PFSK-1 (cell line): ENCODE results near the gene ZKSCAN8.

Experiments
- FOXP2 ChIP-seq: optimal IDR thresholded peaks from 2 replicates; pipeline ENCODE3; 2011; ENCODE audit warnings: borderline replicate concordance, control low read depth, inconsistent platforms; ENCODE audit not compliant: insufficient read depth; ENCODE audit errors: extremely low read length, extremely low read depth
- POLR2AphosphoS5 ChIP-seq: IDR thresholded peaks from 2 replicates; pipeline ENCODE4 v1.6.1; 2012; ENCODE audit warnings: low read depth, mild to moderate bottlenecking, control low read depth, low read length, moderate library complexity
- SIN3A ChIP-seq: IDR thresholded peaks from 2 replicates; pipeline ENCODE4 v1.6.1; 2012; ENCODE audit warnings: mild to moderate bottlenecking, low read length, moderate library complexity, borderline replicate concordance; ENCODE audit not compliant: insufficient read depth
- TAF1 ChIP-seq: IDR thresholded peaks from 2 replicates; pipeline ENCODE4 v1.6.1; 2012; ENCODE audit warnings: low read length, control low read depth, borderline replicate concordance; ENCODE audit not compliant: insufficient read depth
- TF ChIP-seq, protein P1 (sequence below), 2 experiments: IDR thresholded peaks; 2 replicates each; pipeline versions ENCODE4 v1.6.1 to v1.8.0; 2011 to 2012; ENCODE audit warnings: low read depth in 2 of 2, low read length in 2 of 2, control low read depth in 1 of 2, inconsistent platforms in 1 of 2, mild to moderate bottlenecking in 1 of 2, moderate library complexity in 1 of 2; ENCODE audit not compliant: insufficient read depth in 1 of 2

DNA sequence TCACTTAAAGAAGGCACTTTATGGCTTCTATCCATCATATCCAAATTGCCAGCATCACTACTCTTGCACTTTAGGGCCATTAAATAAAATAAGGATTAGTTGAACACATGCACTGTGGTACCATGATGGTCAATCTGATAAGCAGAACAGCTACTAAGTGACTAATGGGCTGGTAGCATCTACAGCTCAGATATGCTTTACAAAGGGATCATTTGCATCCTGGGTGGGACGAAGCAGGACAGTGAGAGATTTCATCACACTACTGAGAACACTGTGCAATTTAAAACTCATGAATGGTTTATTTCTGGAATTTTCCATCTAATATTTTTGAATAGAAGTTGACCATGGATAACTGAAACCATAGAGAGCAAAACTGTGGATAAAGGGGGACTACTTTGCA lies 58.3 kb downstream of the ZKSCAN8 start:
- TF ChIP-seq, protein P1, sequence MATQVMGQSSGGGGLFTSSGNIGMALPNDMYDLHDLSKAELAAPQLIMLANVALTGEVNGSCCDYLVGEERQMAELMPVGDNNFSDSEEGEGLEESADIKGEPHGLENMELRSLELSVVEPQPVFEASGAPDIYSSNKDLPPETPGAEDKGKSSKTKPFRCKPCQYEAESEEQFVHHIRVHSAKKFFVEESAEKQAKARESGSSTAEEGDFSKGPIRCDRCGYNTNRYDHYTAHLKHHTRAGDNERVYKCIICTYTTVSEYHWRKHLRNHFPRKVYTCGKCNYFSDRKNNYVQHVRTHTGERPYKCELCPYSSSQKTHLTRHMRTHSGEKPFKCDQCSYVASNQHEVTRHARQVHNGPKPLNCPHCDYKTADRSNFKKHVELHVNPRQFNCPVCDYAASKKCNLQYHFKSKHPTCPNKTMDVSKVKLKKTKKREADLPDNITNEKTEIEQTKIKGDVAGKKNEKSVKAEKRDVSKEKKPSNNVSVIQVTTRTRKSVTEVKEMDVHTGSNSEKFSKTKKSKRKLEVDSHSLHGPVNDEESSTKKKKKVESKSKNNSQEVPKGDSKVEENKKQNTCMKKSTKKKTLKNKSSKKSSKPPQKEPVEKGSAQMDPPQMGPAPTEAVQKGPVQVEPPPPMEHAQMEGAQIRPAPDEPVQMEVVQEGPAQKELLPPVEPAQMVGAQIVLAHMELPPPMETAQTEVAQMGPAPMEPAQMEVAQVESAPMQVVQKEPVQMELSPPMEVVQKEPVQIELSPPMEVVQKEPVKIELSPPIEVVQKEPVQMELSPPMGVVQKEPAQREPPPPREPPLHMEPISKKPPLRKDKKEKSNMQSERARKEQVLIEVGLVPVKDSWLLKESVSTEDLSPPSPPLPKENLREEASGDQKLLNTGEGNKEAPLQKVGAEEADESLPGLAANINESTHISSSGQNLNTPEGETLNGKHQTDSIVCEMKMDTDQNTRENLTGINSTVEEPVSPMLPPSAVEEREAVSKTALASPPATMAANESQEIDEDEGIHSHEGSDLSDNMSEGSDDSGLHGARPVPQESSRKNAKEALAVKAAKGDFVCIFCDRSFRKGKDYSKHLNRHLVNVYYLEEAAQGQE (IDR thresholded peaks at IDR 0.05; ENCODE audit: insufficient read depth in 1 of 2, low read depth in 2 of 2, low read length in 2 of 2) = no peak
- TF ChIP-seq SIN3A (no peak), POLR2AphosphoS5 (no peak), TAF1 (no peak), FOXP2 (no peak)
